ENCODE data around the gene NKAIN2. TPM values are rescaled to one million over a fixed set of nuclear protein-coding genes. Genes with fewer than 3 reads are reported as not detected.
A peak's percentile ranks its signal among the peaks of the same experiment; 100 is the strongest.

NKAIN2 gene
- total RNA-seq, 1 donor from 2014 or later, result 0.37 TPM

DNA sequence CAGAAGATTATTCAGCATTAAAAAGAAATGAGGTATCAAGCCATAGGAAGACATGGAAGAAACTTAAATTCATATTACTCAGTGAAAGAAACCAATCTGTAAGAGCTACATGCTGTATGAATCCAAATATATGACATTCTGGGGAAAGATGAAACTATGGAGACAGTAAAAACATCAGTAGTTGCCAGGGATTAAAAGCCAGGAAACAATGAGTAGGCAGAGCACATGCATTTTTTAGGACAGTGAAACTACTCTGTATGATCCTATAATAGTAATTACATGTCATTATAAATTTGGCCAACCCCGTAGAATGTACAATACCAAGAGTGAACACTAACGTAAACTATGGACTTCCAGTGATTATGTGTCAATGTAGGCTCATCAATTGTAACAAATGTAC, 1065.8 kb downstream of the NKAIN2 start:
- no peak for DNase-seq (ENCODE audit: low read depth)

DNA sequence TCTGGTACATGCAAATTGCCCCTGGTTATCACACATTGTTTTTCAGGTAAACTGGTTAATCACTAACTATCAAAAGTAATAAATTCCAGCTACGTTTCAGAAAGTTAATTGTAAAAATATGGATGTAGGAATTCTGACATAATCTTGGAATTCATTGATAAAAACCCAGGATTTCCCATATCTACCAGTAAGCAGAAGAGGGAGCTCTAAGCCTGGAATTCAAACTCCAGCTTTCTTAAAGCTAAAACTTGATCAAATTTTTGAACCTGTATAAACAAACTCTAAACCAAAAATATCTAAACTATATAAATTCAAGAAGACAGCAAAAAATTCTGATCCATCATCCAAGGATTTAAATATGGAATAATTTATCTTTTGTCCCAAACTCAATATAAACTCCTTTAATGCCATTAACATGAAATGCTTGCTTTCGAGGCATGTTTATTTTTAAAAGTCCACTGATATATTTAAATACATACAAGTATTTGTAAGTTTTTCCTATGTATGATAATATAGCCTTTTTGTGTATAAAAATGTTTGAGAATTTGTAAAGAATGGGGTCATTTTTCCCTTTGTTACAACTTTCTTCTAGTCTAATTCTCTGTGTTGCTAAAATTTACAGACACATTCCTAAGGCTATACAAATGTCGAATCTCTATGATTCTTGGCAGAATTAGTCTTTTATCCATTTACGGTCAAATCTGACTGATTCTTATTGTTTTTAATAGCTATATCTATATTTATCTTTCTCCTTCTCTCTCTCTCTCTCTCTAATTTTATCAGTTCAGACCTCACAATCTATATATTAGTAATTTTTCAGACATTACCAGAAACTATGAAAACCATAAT, 1067.2 kb downstream of the NKAIN2 start:
- peak; percentile 43 for DNase-seq (ENCODE audit: low read depth)

DNA sequence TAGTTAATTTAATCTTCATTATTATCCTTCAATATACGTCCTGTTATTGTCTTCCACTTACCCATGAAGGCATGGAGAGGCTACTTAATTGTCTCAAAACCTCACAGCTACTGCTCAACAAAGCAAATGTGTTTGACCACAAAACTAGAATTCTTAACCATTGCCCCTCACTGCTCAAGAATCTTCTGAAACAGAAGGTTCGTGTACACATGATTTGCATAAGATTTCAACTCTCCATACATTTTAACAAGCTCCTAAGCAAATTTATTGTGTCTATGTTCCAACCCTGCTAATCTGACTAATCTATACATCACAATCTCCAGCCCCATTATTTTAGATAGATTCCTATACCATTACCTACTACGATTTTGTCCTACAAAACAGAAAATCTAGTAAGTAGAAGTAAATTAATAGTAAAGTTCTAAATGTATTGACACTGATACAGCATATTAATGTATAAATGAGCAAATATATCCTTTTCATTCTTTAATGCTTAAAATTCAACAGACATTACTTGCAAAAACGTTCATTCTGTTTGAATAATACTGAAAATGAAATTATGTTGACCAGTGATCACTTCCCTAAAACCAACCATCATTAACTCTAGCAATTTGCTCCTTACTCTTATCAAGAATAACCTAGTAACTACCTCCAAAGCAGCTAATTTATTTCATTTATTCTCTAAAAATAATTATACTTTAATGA, 1068.8 kb downstream of the NKAIN2 start:
- DNase-seq (ENCODE audit: low read depth), result no peak

DNA sequence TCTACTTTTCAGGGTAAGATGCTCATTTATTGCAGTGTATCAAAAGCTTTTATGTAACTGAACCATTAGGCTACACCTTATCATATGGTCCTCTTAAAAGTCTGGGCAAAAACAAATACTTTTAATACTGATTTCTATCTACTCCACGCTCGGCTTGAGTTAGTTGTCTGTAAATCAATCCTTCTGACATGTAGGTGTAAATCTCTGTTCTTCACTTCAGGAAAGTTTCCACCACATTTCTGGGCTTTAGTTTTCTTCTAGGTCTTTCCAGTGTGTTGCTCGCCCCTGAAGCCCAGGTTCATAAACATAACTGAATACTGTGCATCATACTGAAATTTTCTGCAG, 1069.4 kb downstream of the NKAIN2 start:
- no peak for DNase-seq (ENCODE audit: low read depth)

Other genes with a start within 250 kb of the NKAIN2 start
- gene TRDN, start 166.9 kb upstream of the NKAIN2 start, total RNA-seq, result 2.7 and 12.8 TPM in 2 replicates

Measured in myocyte (in vitro differentiated cells).